IPS-20b (cell line): ENCODE data around the gene OR52I2.
A peak's percentile ranks its signal among the peaks of the same experiment; 100 is the strongest.

ENCODE experiments used
- H3K27ac ChIP-seq: one replicate; pipeline ENCODE4 v1.5.1; 2013; ENCODE audit warnings: low read length
- H3K27me3 ChIP-seq: 2 replicates; pipeline ENCODE4 v1.6.1; 2013; ENCODE audit warnings: mild to moderate bottlenecking, low read length, inconsistent platforms; ENCODE audit not compliant: insufficient read depth
- H3K36me3 ChIP-seq: 2 replicates; pipeline ENCODE4 v1.6.1; 2013; ENCODE audit warnings: low read depth, mild to moderate bottlenecking, inconsistent platforms, low read length, moderate library complexity; ENCODE audit not compliant: insufficient read depth
- H3K4me1 ChIP-seq: 2 replicates; pipeline ENCODE4 v1.6.1; 2013; ENCODE audit warnings: mild to moderate bottlenecking, control low read depth, inconsistent platforms, low read length, moderate library complexity; ENCODE audit not compliant: insufficient read depth
- H3K4me3 ChIP-seq: 2 replicates; pipeline ENCODE4 v1.5.1; 2013; ENCODE audit warnings: mild to moderate bottlenecking, low read length, inconsistent platforms
- H3K9ac ChIP-seq: 2 replicates; pipeline ENCODE4 v1.6.1; 2013; ENCODE audit warnings: low read depth, mild to moderate bottlenecking, inconsistent platforms, low read length, moderate library complexity
- H3K9me3 ChIP-seq: 2 replicates; pipeline ENCODE4 v1.6.1; 2013; ENCODE audit warnings: mild to moderate bottlenecking, low read depth, low read length, inconsistent platforms; ENCODE audit not compliant: insufficient read depth

The OR52I2 gene

DNA sequence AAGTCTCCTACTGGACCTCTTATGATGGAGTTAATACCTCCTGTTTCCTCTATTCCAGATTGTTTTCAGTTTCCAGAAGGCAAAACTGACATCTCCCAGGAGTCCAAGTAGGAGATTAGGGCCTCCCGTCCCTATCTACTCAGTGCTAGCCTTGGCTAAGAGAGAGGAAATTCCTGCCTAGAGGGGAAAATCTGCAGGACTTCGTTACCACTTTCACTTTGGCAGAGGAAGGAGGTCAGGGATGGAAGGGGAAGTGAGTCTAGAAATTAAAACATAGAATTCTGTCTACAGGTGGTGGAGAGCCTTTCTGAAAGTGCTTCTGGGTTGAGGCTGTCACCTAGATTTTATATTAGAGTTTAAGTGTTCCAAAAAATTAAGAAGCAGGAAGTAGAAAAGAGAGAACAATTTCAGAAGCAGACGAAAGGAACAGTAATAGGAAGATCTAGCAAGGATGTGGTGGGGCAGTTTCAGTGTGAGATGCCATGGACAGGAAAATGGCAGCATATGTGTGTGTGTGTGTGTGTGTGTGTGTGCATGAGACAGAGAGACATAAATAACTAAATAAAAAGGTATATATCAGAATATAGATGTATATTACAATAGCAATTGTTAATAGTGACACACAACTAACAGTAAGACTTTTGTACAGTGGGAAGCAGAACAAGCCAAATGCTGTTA, 28.9 kb downstream of the OR52I2 start:
- H3K4me3 ChIP-seq: no peak overlapping the region

DNA sequence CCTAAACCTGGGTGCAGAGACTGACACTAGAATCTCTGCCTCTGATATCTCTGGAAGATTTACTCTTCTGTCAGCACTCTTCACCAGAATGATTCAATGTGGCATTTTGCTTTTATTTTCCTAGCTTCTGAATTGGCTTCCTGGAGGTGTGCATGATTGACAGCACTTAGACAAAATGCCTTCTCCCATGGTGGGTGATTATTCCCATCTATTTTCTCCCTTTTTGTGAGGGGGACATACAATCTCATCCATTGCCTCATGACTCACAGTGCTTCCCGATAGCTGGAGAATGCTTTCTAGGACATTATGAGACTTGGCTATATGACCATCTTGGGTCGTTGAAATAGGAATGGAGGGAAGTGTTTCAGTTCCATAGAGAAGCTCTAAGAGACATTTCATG, 30.4 kb downstream of the OR52I2 start:
- Histone ChIP-seq H3K9me3 (no peaks in the 10 kb centered on the region), H3K27me3 (no peaks in the 10 kb centered on the region), H3K4me3 (no peak overlapping the region), H3K4me1 (no peaks in the 10 kb centered on the region), H3K27ac (no peak overlapping the region), H3K9ac (no peak overlapping the region), H3K36me3 (no peaks in the 10 kb centered on the region)

More for the DNA sequence above, 28.9 kb downstream of the OR52I2 start:
- no peak overlapping the region for H3K9ac ChIP-seq
- H3K4me1 ChIP-seq: no peaks in the 10 kb centered on the region
- no peak overlapping the region for H3K27ac ChIP-seq
- no peaks in the 10 kb centered on the region for H3K36me3 ChIP-seq
- no peaks in the 10 kb centered on the region for H3K27me3 ChIP-seq
- H3K9me3 ChIP-seq: no peaks in the 10 kb centered on the region

DNA sequence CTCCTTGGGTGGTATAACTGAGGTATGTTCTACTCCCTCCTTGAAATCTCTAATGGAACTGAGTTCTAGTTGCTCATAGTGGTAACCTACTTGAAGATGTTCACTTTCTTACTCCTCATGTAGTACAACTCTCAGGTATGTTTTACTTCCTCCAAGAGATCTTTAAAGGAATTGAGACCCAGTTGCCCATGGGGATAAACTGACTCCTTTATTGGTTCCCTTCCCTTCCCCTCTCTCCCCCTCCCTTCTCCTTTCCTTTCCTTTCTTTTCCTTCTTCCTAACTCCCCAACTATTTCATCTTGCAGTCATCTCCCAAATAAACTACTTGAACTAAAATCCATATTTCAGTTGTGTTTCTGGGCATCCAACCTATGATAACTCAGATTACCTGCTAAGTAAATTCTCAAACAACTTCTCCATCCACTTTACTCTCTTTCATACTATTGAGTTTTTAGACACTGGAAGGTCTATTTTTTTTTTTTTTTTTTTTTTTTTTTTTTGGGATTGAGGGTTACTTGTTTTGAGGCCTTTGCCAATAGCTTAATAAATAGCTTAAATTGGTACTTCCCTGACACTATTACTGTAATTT, 34.4 kb downstream of the OR52I2 start:
- no peak overlapping the region for H3K27ac ChIP-seq
- H3K36me3 ChIP-seq: no peaks in the 10 kb centered on the region
- H3K27me3 ChIP-seq: no peaks in the 10 kb centered on the region
- no peaks in the 10 kb centered on the region for H3K4me1 ChIP-seq
- no peak overlapping the region for H3K9ac ChIP-seq
- H3K9me3 ChIP-seq: no peaks in the 10 kb centered on the region
- no peak overlapping the region for H3K4me3 ChIP-seq

DNA sequence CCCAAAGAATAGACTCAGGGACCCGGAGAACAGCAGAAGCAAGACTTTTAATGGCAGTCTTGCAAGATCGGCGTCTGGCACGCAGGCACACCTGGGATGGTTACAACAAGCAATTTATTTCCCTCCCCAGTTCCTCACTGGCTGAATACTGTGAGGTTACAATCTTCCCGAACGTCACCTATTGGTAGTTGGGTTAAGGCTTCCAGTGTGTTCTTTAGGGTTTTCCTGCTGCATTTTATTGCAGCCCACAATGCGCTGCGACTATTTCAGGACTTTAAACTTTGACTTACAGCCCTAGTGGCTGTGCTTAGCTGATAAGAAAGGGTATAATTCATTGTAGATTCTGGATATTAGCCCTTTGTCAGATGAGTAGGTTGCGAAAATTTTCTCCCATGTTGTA, 38.0 kb downstream of the OR52I2 start:
- no peaks in the 10 kb centered on the region for H3K36me3 ChIP-seq
- H3K4me3 ChIP-seq: no peak overlapping the region
- H3K27ac ChIP-seq: no peak overlapping the region
- H3K9me3 ChIP-seq: no peaks in the 10 kb centered on the region
- H3K27me3 ChIP-seq: no peaks in the 10 kb centered on the region
- H3K4me1 ChIP-seq: no peaks in the 10 kb centered on the region
- H3K9ac ChIP-seq: no peak overlapping the region

DNA sequence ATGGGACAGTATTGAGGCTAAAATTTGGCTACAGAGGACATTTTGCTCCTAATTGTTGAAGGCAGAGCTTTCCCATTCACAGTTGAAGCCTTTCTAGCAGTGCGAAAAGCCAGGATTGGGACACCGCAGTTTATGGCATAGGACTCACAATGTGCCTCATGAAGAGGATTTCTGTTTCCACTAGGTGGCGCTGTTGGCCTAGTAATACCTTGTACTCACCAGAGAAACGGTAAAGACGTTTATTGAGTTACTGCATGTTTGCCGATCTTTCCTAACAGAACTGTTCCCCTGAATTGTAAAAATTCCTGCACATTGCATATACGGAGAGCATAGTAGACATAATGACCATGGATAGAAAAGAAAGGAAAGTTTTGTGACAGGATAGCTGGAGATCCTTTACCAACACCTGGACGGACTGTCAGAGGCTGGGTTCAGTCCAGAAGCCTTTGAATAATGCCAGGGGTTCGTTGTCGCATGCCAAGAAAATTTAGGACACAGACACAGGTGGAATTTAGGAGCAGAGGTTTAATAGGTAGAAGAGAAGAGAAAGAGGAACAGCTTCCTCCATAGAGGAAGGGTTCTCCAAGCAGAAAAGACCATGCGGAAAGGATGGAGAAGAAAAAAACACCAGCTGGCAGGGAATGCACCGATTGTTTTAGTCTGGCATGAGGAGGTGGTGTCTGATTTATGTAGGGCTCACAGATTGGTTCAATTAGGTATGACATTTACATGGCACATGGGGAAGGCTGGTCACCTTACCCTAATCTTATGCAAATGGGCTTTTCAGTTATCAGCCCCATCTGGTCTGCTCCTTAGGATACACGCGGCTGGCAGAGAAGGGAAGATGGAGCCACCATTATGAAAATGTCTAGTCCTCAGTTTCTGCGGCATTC, 44.9 kb downstream of the OR52I2 start:
- no peaks in the 10 kb centered on the region for H3K9me3 ChIP-seq
- H3K4me3 ChIP-seq: no peak overlapping the region
- no peak overlapping the region for H3K27ac ChIP-seq
- peaks cover 9% of the 10 kb centered on the region; the same call in 1 of the 2 replicates for H3K4me1 ChIP-seq
- no peak overlapping the region for H3K9ac ChIP-seq
- H3K36me3 ChIP-seq: no peaks in the 10 kb centered on the region
- H3K27me3 ChIP-seq: no peaks in the 10 kb centered on the region

DNA sequence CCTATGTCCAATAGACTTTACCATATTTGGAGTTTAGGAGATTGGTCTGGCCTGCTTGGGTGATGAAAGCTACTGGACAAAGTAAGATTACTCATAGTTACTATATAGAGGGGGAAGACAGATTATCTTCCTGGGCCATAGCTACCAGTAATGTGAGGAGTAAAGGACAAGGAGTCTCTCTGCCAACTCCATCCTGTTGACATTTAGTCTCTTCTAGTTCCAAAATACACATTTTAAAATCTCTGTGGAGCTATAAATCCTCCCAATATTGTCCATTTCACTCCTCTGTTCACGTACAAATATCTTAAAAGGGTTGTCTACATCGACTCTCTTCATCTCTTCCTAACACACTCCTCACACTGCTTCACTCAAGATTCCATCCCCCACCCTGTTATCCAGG, 54.6 kb downstream of the OR52I2 start:
- H3K27ac ChIP-seq: no peak overlapping the region
- no peak overlapping the region for H3K9ac ChIP-seq
- H3K36me3 ChIP-seq: no peaks in the 10 kb centered on the region
- H3K4me1 ChIP-seq: no peaks in the 10 kb centered on the region; the same call in 1 of the 2 replicates
- peaks cover 14% of the 10 kb centered on the region for H3K27me3 ChIP-seq
- no peak overlapping the region for H3K4me3 ChIP-seq
- no peaks in the 10 kb centered on the region for H3K9me3 ChIP-seq

DNA sequence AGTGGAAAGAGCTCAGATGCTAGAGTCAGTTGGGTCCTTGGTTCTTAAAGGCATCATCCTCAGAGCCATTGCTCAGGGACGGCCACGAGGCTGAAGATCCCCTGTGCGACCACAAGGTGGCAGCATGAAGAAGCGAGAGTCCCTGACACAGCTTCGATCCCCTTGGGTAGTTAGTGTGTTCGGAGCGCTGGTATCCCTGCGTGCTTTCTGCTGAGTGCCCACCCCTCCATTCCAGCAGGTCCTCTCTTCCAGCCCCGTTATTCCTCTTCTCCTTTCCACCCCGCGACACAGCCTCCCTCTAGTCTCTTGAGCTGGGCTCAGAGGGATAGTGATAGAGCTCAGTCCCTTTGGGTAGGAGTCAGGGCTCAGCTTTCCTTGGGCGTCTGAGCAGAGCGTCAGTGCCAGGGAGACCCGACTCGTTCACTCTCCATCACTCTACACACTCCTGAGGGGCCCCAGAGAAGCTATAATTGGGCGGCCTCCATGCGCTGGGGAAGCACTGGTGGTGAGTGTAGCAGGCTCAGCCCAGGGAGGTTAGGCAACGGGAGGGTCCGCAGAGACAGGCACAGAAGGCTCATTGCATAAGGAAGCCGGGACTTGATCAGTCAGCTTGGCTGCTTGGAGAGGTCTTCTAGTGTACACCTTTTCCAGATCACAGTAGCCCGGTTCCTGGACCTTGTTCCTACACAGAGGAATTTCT, 55.6 kb downstream of the OR52I2 start, which contains the start of gene OR51D1:
TSS of gene OR51D1 (plus strand) at position 516 of the 700 bp plus-strand sequence. CDS start 2,314 bp downstream, outside the sequence.
- Histone ChIP-seq H3K36me3 (no peaks in the 10 kb centered on the region), H3K27me3 (peaks cover 14% of the 10 kb centered on the region), H3K27ac (no peak within 1 kb of the TSS), H3K9ac (no peak within 1 kb of the TSS), H3K4me1 (no peaks in the 10 kb centered on the region; the same call in 1 of the 2 replicates), H3K4me3 (peak within 1 kb of the TSS; percentile 56; the same call in 1 of the 2 replicates), H3K9me3 (no peaks in the 10 kb centered on the region)

DNA sequence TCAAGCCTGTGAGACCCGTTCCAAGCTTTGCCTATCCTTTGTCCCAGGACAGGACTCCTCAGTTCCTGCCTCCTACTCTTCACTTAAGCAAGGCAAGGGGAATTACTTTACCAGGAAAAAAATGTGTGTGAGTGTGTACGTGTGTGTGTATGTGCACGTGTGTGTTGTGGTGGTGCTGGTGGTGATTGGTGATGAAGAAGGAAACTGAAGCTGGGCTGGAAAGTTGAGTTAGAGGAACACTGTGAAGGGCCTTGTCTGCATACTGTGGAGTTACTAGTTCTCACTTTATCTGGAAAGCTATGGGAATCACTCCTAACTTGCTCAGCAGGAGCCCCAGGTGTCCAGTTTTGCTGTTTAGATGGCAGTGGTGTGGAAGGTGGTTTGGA, 56.1 kb downstream of the OR52I2 start:
- Histone ChIP-seq H3K4me1 (no peaks in the 10 kb centered on the region; the same call in 1 of the 2 replicates), H3K27me3 (peaks cover 14% of the 10 kb centered on the region), H3K9me3 (no peaks in the 10 kb centered on the region), H3K9ac (no peak overlapping the region), H3K36me3 (no peaks in the 10 kb centered on the region), H3K4me3 (no peak overlapping the region), H3K27ac (no peak overlapping the region)

DNA sequence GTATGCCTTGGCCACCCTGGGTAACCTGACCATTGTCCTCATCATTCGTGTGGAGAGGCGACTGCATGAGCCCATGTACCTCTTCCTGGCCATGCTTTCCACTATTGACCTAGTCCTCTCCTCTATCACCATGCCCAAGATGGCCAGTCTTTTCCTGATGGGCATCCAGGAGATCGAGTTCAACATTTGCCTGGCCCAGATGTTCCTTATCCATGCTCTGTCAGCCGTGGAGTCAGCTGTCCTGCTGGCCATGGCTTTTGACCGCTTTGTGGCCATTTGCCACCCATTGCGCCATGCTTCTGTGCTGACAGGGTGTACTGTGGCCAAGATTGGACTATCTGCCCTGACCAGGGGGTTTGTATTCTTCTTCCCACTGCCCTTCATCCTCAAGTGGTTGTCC, 58.4 kb downstream of the OR52I2 start:
- peaks cover 14% of the 10 kb centered on the region for H3K27me3 ChIP-seq
- H3K4me1 ChIP-seq: no peaks in the 10 kb centered on the region; the same call in 1 of the 2 replicates
- H3K4me3 ChIP-seq: no peak overlapping the region
- H3K27ac ChIP-seq: no peak overlapping the region
- no peaks in the 10 kb centered on the region for H3K9me3 ChIP-seq
- no peak overlapping the region for H3K9ac ChIP-seq
- H3K36me3 ChIP-seq: no peaks in the 10 kb centered on the region

DNA sequence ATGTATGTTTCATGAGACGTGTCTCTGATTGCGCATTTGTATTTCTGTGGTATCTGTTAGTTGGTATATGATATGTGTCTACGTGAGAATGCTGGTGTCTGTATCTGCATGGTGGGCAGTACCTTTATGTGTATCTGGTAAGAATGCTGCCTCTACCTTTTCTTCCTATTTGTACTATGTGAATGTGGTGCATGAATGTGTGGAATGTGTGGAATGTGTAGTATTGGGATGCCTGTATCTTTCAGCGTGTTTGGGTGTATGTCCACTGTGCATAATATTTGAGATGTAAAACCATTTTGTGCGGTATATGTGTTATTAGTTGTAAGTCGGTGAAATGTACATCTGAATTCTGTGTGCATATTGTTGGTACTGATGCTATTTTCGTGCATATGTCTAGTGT, 60.0 kb downstream of the OR52I2 start:
- Histone ChIP-seq H3K27ac (no peak overlapping the region), H3K9ac (no peak overlapping the region), H3K4me1 (no peaks in the 10 kb centered on the region; the same call in 1 of the 2 replicates), H3K36me3 (no peaks in the 10 kb centered on the region), H3K27me3 (peaks cover 14% of the 10 kb centered on the region), H3K4me3 (no peak overlapping the region), H3K9me3 (no peaks in the 10 kb centered on the region)

DNA sequence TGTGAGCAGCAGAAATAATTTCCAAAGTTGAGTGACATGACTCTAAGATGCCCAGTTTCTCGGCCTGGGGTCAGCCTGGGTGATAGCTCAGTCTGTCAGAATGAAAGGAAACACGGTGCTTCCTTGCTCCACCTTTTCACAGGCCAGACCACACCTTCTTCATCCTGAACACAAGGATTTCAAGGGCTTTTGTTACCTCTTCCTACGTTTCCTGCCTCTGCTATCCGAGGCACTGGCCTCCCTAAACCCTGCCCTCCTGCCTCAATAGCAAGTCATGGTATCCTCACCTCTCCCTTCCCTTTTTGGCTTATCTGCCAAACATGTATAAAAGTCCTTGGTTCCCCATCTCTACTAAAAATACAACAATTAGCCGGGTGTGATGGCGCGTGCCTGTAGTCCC, 60.5 kb downstream of the OR52I2 start:
- H3K36me3 ChIP-seq: no peaks in the 10 kb centered on the region
- no peak overlapping the region for H3K4me3 ChIP-seq
- H3K27me3 ChIP-seq: peaks cover 13% of the 10 kb centered on the region
- H3K4me1 ChIP-seq: no peaks in the 10 kb centered on the region; the same call in 1 of the 2 replicates
- no peak overlapping the region for H3K27ac ChIP-seq
- H3K9ac ChIP-seq: no peak overlapping the region
- no peaks in the 10 kb centered on the region for H3K9me3 ChIP-seq
